Inflammatory macrophage treated with lipopolysaccharide for 4 hours (primary cell): ENCODE data around the gene SPACA4.

ENCODE experiments used
- DNase-seq: peaks from one replicate; pipeline ENCODE4 v3.0.0-alpha.2; 2020

Gene SPACA4

DNA sequence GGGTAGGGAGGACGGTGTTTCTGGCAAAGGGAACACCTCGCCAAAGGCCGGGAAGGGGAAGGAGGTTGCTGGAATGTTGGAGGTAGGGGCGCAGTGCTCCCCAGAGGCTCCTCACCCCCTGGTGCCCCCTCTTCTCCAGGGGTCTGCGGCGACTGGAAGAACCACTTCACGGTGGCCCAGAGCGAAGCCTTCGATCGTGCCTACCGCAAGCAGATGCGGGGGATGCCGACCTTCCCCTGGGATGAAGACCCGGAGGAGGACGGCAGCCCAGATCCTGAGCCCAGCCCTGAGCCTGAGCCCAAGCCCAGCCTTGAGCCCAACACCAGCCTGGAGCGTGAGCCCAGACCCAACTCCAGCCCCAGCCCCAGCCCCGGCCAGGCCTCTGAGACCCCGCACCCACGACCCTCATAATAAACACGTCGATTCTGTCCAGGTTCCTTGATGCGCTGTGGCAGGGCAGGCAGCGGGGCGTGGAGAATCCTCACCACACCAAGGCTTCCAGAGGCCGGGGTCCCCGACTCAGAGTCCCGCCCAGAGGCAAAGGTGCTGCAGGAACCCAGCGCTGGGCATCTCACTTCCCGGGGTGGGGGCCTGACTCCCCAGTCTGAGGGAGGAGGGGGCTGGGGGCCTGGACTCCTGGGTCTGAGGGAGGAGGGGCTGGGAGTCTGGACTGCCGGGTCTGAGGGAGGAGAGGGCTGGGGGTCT, 7.4 kb upstream of the SPACA4 start:
- DNase-seq = no peak

DNA sequence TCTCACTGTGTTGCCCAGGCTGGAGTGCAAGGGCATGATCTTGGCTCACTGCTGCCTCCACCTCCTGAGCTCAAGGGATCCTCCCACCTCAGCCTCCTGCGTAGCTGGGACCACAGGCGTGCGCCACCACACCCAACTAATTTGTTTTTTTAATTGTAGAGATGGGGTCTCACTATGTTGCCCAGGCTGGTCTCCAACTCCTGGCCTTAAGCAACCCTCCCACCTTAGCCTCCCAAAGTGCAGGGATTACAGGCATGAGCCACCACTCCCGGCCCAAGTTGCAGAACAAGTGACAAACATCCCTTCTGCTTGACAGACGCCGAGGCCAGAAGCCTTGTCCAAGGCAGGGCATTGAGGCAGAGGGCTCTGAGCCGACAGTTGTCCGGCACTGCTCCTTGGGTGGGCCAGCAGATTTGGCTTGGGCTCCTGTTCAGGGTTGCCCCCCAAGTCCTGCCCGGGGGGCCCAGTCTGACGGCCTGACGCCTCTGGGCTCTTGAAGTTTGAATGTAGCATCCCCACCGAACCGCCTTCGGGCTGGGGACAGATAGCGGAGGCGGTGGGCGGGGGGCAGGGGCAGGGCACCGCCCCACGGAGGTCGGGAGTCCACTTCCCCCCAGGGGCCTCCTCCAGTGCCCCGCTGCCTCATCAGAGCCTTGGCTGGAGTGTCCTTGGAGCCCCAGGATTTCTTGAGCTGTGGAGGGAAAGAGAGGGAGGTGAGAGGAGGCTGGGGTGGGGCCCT, 5.7 kb upstream of the SPACA4 start:
- DNase-seq = no peak

DNA sequence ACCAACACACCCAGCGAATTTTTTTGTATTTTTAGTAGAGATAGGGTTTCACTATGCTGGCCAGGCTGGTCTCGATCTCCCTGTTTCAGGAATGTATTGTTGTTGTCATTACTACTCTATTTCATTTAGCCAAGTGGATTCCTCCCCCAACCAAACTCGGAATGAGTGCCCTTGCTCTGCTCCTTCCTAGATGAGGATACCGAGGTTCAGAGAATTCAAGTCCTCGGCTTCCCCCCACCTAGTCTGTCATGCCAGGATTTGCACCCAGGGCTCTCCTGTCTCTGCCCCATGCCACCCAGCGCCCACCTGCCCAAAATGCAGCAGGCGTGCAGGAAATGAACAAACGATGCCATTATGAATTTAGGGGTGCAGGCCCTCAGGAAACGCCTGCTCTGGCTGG, 3.5 kb upstream of the SPACA4 start:
- no peak for DNase-seq

- DNase-seq = no peak
Measured at GRCh38 chr19:48603449-48603848, 3.1 kb upstream of the SPACA4 start.

DNA sequence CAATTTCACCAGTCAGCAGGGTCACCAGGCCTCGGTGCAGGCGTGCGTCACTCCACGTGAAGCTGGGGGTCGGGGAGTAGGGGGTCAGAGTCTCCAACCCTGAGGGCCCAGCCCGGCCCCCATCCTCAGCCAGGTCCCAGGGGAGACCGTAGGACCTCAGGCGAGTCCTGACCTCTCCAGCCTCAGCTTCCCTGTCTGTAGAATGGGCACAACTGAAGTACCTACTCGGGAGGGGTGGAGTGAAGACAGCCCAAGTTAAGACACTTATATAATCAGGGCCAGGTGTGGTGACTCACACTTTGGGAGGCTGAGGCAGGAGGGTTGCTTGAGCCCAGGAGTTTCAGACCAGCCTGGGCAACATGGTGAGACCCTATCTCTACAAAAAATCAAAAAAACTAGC, 2.7 kb upstream of the SPACA4 start:
- DNase-seq = no peak

GRCh38 chr19:48607359-48607755, 815 bp downstream of the SPACA4 start:
- no peak for DNase-seq

DNA sequence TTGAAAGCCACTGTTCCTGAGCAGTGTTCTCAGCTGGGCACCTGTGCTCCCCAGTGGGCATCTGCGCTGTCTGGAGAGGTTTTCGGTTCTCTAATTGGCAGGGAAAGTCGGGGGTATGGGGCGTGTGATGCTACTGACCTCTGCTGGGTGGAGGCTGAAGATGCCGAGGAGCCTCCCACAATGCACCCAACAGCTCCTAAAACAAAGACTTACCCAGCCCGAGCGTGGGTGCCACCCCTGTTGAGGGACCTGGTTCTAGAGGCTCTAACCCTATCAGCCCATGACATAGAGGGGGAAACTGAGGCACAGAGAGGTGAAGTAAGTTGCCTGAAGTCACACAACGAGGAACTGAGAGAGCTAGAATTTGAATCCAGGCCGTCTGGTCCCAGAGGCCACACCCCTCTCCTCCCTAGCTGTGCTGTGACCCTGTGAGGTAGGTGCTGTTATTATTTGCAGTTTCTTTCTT, 2.3 kb downstream of the SPACA4 start:
- peak; percentile 62 for DNase-seq

- no peak for DNase-seq
Measured at GRCh38 chr19:48609571-48610108, 3.1 kb downstream of the SPACA4 start.

DNA sequence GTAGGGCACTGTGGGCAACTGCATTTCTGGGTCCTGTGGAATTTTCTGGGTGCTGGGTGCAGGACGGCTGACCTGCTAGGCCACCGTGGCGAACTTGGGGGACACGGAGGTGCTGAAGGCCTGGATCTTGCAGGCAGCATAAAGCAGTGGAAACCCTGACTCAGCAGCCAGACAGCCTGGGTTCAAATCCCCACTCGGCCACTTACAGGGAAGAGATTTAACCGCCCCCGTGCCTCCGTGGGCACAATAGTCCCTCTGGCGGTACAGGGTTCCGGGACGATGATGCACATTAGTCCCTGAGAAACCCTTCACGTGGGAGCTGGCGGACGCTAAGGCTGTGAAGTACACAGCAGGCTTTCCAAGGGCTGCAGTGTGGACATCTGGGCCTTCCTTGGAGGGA, 5.3 kb downstream of the SPACA4 start:
- DNase-seq = no peak

- no peak for DNase-seq
Measured at GRCh38 chr19:48613024-48613851, 6.7 kb downstream of the SPACA4 start.

DNA sequence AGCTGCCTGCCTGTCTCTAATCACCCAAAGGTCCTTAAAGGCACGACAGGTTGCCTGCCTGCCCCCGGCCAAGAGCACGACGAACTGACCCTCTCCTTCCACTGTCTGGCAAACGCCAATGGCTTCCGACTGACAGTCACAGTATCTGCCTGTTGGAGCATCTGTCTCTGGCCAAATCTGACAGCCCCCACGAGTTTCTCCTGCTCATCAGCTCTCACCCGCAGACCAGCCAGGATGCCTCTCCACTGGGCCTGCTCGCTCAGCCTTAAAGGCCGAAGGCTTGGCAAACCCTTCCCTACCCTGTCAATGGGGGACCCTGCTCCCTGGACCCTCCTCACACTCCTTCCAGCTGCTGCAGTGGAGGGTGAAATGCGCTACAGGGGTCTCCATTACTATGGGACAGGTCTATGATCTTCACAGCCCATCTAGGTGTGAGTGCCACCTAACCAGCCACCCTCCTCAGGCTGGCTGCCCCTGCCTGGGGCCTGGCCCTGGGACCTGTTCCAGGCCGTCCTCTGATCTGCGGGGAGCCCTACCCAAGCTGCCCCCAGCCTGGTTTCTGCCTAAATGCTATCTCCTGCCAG, 7.4 kb downstream of the SPACA4 start:
- no peak for DNase-seq

- DNase-seq = no peak
Measured at GRCh38 chr19:48614436-48615230, 8.1 kb downstream of the SPACA4 start, which contains the start of gene FAM83E. TSS of gene FAM83E (minus strand) at chr19:48615076. CDS start at chr19:48613372, 1,704 bp downstream.

GRCh38 chr19:48615231-48616040, 8.9 kb downstream of the SPACA4 start:
- no peak for DNase-seq

DNA sequence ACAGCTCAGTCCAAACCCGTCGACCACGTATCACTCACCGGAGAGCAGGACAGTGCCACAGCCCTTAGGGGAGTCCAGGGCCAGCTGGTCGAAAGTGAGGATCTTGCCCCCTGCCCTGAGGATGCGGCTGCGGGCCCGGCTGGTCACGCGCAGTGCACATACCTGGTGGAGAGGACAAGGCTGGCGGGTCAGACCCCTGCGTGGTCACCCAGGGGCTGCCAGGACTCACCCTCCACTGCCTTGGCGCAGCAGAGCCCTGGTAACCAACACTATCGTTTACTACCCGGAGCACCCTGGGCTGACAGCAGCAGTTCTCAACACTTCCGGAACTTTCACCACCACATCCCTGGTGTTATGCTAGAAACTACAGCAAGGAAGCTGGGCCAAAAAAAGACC, 9.5 kb downstream of the SPACA4 start:
- no peak for DNase-seq

DNA sequence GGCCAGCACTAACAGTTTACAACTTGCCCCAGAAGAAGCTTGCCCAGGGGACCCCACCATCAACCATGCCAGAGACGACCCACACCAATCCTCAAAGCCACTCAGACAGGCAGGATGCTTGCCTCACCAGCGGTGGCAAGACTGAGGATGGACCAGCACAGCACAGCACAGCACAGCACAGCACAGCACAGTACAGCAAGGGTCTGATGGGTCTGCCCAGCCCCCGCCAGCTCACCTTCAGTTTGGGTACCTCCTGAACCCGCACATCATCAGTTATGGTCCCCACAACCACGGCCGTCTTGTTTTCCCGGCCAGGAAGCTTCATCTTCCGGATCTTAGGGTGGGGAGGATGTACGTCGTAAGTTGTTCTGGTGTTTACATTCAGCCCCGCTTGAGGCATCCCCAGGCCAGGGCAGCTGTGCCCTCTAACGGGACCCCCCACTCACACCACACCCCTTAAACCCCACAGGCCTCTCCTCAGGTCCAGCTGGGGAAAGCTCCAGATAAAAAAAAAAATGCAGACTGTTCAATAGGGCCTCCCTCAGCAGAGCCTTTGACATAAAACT, 10.0 kb downstream of the SPACA4 start:
- no peak for DNase-seq

- no peak for DNase-seq
Measured at GRCh38 chr19:48617146-48617937, 10.8 kb downstream of the SPACA4 start.

- DNase-seq = no peak
Measured at GRCh38 chr19:48618278-48618915, 11.9 kb downstream of the SPACA4 start.

DNA sequence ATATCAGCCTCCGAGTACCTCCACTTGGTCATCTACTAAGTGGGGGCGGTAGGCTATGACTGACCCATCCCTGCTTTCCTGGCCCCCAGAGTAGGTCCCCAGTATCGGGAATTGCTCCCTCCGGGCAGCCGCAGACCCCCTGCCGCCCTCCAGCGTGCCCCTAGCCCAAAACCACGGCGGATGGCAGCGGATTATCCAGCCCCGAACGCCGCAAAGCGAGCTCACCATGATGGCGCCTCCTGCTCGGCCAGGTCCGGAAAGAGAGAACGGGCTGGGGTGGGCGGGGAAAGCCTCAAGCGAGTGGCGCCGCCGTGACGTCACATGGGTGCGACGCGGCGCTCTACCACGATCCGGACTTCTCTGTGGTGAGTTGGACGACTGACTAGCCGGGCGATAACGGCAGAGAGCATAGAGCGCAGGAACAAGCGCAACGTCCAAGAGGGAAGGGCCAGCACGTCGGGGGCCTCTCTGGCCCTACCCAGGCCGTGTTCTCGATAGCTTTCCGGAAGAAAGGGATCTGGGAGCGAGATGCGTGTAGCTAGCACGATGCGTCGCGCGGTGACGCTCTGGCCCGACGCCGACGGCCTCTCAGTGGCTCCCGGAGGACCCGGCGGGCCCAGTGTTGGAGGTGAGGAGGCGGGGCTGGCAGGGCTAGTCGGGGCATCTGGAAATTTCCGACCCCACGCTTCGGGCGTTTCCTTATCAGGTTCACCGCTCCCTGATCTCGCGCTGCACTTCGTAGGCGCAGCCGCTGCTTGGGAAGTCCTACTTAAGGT, 12.6 kb downstream of the SPACA4 start, which contains the start of the genes RPL18 and SPHK2:
Gene RPL18, minus strand, starts transcription at position 263 of the 776 bp plus-strand sequence. Its CDS starts 35 bp downstream, at position 228.
Gene SPHK2, plus strand, starts transcription at position 591 of the 776 bp plus-strand sequence. CDS start 1,009 bp downstream, outside the sequence.
- peak; percentile 98 for DNase-seq
